Prostate gland (tissue), 2 donors: ENCODE measurements around the gene POLR3B. TPM values are rescaled to one million over a fixed set of nuclear protein-coding genes. Genes with fewer than 3 reads are reported as not detected.

Experiments used
- DNase-seq: peaks from one replicate; pipeline ENCODE4 v3.0.0-alpha.2; 2019; ENCODE audit warnings: low spot score
- H3K27ac ChIP-seq, 2 donors: fragments of 200-600 bp; sonication (generic); 2 replicates each; pipeline ENCODE4 v1.5.1; 2017 to 2019
- H3K27me3 ChIP-seq: fragments of 200-600 bp; sonication (generic); replicated peaks from 2 replicates; pipeline ENCODE4 v1.5.1; 2019; ENCODE audit not compliant: insufficient read depth
- H3K36me3 ChIP-seq, 2 donors: fragments of 200-600 bp; sonication (generic); 1 replicate in 1 of 2; 2 replicates in 1 of 2; pipeline versions ENCODE4 v1.5.1 to v1.8.1; 2017 to 2019
- H3K4me1 ChIP-seq: fragments of 200-600 bp; sonication (generic); replicated peaks from 2 replicates; pipeline ENCODE4 v1.5.1; 2019
- H3K4me3 ChIP-seq, 2 donors: fragments of 200-600 bp; sonication (generic); 2 replicates each; pipeline ENCODE4 v1.5.1; 2017 to 2019
- H3K9me3 ChIP-seq: fragments of 200-600 bp; sonication (generic); 2 replicates; pipeline ENCODE4 v1.5.1; 2017
- CTCF ChIP-seq, 4 experiments: fragments of 200-600 bp in 2 of 4; fragments of 450-650 bp in 2 of 4; sonication (generic) in 2 of 4; IDR thresholded peaks; 1 replicate in 3 of 4; 2 replicates in 1 of 4; pipeline ENCODE4 v1.5.1; 2016 to 2019; ENCODE audit warnings: antibody characterized with exemption in 4 of 4, mild to moderate bottlenecking in 2 of 4, moderate library complexity in 2 of 4
- POLR2A ChIP-seq: fragments of 450-650 bp; IDR thresholded peaks from one replicate; pipeline ENCODE4 v1.6.1; 2016; ENCODE audit warnings: antibody characterized with exemption, mild to moderate bottlenecking
- POLR2AphosphoS5 ChIP-seq: sonication (generic); formaldehyde crosslinking; IDR thresholded peaks from one replicate; pipeline ENCODE4 v1.6.1; 2017; ENCODE audit warnings: antibody characterized with exemption
- WGBS: methylation state at CpG from one replicate; pipeline ENCODE4 v1.1.5; 2018; 5-methylcytosine and 5-hydroxymethylcytosine counted together
- intact Hi-C: fragments of 100-400 bp; cut with DNase I; formaldehyde crosslinking; loops from one replicate; pipeline ENCODE4 v1.14.2; 2022
- total RNA-seq, 2 donors: library from RNA; depleted of rRNA; stranded (reverse); fragments of >200 nt; gene quantifications; one replicate each; pipeline ENCODE4 v1.1.0, GENCODE V29; 2016

POLR3B gene
- total RNA-seq, 2 donors from 2014 or later, result 8.6 to 9.5 TPM

GRCh38 chr12:106341086-106341877 is 16.3 kb upstream of the POLR3B start:
- WGBS, result 89% methylated on average over 2 of the region's 2 CpGs
- DNase-seq, result no peak
- H3K27ac ChIP-seq, result no peak overlapping the region
- no peaks in the 10 kb centered on the region for H3K36me3 ChIP-seq
- H3K4me1 ChIP-seq, result no peaks in the 10 kb centered on the region
- H3K4me3 ChIP-seq, result no peak overlapping the region
- no peaks in the 10 kb centered on the region for H3K9me3 ChIP-seq
- intact Hi-C loops, result no loop called here
- no peaks in the 10 kb centered on the region for H3K27me3 ChIP-seq
- no peak for TF ChIP-seq POLR2AphosphoS5

GRCh38 chr12:106342397-106343213 is 14.9 kb upstream of the POLR3B start:
- Histone ChIP-seq H3K27me3 (no peaks in the 10 kb centered on the region), H3K27ac (peak overlapping the region; percentile 39 to 54), H3K36me3 (no peaks in the 10 kb centered on the region), H3K9me3 (no peaks in the 10 kb centered on the region), H3K4me1 (no peaks in the 10 kb centered on the region), H3K4me3 (peak overlapping the region in 1 of 2 donors; percentile 16)
- DNase-seq, result peak; percentile 56
- intact Hi-C loops, result no loop called here
- TF ChIP-seq POLR2A (no peak), POLR2AphosphoS5 (peak; percentile 46)
- 26% methylated on average over 9 of the region's 9 CpGs for WGBS

- Histone ChIP-seq H3K27me3 (no peaks in the 10 kb centered on the region), H3K36me3 (no peaks in the 10 kb centered on the region), H3K4me1 (no peaks in the 10 kb centered on the region), H3K4me3 (peak overlapping the region in 1 of 2 donors; percentile 16), H3K27ac (peak overlapping the region; percentile 39 to 54), H3K9me3 (no peaks in the 10 kb centered on the region)
- no peak for DNase-seq
- 62% methylated on average over 2 of the region's 2 CpGs for WGBS
- no peak for TF ChIP-seq POLR2AphosphoS5
- TF ChIP-seq POLR2A, result no peak
- no peak for TF ChIP-seq CTCF (IDR thresholded peaks at IDR 0.05)
- intact Hi-C loops, result no loop called here
Measured at GRCh38 chr12:106343214-106343528, 14.4 kb upstream of the POLR3B start.

GRCh38 chr12:106344131-106344530 is 13.4 kb upstream of the POLR3B start:
- intact Hi-C loops, result no loop called here
- WGBS, result 74% methylated on average over 5 of the region's 5 CpGs
- no peaks in the 10 kb centered on the region for H3K4me1 ChIP-seq
- H3K27me3 ChIP-seq, result no peaks in the 10 kb centered on the region
- no peak overlapping the region for H3K4me3 ChIP-seq
- TF ChIP-seq POLR2A, result no peak
- no peak for TF ChIP-seq CTCF (IDR thresholded peaks at IDR 0.05)
- TF ChIP-seq POLR2AphosphoS5, result no peak
- H3K27ac ChIP-seq, result no peak overlapping the region
- DNase-seq, result no peak
- no peaks in the 10 kb centered on the region for H3K9me3 ChIP-seq
- no peaks in the 10 kb centered on the region for H3K36me3 ChIP-seq

GRCh38 chr12:106345746-106346145 is 11.8 kb upstream of the POLR3B start:
- Histone ChIP-seq H3K36me3 (no peaks in the 10 kb centered on the region), H3K27ac (no peak overlapping the region), H3K27me3 (no peaks in the 10 kb centered on the region), H3K4me1 (no peaks in the 10 kb centered on the region), H3K9me3 (no peaks in the 10 kb centered on the region), H3K4me3 (no peak overlapping the region)
- 77% methylated on average over 5 of the region's 5 CpGs for WGBS
- DNase-seq, result peak; percentile 21
- TF ChIP-seq POLR2AphosphoS5 (no peak), CTCF (IDR thresholded peaks at IDR 0.05) (peak in 2 of 4 experiments; percentile 41 to 45)
- intact Hi-C loops, result no loop called here
